GM12873 (cell line): ENCODE results near the gene KCNK7.

Source experiments
- TF ChIP-seq, protein P1 (sequence below): IDR thresholded peaks from 2 replicates; pipeline ENCODE4 v1.5.1; 2012; ENCODE audit warnings: low read depth, mild to moderate bottlenecking, moderate library complexity, low read length, control low read depth; ENCODE audit not compliant: insufficient read depth; ENCODE audit errors: missing control alignments

The KCNK7 gene

DNA sequence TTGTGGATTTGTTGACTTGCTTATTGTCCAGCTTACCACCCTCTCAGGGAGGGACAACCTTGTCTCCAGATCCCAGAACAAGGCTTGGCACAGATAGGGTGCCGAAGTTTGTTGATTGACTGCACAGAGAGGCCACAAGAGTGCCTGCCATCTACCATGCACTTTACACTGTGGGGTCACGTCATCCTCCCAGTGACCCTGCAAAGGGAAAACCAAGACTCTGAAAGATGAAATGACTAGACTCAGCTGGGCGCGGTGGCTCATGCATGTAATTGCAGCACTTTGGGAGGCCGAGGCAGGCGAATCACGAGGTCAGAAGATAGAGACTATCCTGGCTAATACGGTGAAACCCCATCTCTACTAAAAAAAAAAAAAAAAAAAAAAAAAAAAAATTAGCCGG, 32.8 kb downstream of the KCNK7 start:
- TF ChIP-seq, protein P1, sequence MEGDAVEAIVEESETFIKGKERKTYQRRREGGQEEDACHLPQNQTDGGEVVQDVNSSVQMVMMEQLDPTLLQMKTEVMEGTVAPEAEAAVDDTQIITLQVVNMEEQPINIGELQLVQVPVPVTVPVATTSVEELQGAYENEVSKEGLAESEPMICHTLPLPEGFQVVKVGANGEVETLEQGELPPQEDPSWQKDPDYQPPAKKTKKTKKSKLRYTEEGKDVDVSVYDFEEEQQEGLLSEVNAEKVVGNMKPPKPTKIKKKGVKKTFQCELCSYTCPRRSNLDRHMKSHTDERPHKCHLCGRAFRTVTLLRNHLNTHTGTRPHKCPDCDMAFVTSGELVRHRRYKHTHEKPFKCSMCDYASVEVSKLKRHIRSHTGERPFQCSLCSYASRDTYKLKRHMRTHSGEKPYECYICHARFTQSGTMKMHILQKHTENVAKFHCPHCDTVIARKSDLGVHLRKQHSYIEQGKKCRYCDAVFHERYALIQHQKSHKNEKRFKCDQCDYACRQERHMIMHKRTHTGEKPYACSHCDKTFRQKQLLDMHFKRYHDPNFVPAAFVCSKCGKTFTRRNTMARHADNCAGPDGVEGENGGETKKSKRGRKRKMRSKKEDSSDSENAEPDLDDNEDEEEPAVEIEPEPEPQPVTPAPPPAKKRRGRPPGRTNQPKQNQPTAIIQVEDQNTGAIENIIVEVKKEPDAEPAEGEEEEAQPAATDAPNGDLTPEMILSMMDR = no peak

DNA sequence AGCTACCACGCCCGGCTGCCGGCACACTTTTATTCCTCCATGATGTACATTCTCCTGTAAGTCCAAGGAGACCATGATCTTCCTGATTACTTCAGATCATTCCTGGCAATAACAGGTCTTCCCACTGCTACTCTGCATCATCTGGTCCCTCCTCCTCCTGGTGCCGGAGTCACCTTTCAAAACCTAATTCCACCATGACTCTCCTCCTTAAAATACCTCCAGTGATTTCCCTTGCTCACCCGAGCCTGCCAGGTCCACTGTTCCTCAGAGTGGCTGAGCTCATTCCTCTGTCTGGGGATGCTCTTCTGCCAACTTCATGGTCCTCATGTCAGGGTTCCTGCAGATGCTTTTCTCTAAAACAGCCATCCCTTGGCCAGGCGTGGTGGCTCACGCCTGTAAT, 33.6 kb downstream of the KCNK7 start:
- TF ChIP-seq, protein P1 = no peak

DNA sequence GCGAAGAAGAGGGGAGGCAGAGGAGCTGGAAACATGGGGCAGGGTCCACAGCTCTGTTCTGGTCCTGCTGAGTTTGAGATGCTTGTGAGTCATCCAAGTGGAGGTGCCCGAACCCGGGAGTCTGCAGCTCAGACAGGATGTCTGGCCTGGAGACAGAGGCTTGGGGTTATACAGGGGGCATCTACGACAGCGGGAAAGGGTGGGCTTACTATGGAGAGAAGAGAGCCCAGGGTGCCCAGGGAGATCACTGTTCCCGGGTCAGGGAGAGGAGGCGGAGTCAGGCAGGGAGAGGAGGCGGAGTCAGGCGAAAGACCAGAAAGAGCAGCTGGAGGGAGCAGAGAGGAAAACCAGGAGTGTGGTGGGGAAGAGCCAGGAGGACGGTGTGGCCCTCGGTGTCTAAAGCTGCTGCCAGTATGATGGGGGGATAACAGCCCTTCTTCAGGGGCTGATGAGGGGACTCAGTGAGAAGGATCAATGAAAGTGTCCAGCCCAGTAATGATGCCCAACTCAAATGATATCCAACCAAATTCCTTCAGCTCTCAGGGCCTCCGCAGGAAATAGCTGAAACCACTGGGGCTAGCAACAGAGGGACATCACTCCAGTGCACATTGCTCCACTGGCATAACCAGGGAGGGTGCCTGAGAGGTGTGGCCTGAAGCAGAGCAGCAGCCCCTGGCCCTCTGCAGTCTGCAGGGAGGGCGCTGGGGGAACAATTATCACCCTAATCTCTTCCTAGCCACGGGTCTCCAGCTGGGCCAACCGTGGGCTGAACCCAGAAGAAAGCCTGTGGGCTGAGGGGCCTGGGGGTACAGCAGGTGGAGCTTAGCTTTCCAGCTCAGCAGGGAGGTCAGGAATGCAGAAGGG, 34.8 kb downstream of the KCNK7 start:
- TF ChIP-seq, protein P1 = no peak

DNA sequence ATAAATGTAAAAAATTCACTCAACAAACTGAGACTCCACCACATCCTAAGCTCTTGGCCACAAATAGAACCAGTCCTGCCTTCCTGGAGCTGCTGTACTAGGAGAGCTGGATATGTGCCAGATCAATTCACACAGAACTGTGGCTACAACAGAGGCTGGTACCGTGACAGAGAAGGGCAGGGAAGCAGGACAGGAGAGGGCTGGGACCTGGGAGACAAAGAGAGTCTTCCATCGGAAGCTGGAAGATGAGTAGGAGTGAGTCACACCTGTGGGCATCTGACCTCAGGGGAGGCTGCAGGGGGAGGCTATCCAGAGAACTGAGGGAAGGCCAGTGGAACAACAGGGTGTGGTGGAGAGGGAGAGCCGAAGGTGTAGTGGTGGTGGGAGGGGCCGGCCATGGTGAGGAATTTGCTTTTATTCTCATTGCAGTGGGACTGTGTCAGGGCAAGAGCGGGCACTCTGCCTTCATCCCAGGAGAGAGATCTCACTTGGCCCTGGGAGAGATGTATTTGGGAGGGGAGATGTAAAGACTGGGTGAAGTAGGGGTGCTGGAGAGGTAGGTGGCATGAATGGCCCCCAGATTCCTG, 35.6 kb downstream of the KCNK7 start:
- TF ChIP-seq, protein P1 = no peak

DNA sequence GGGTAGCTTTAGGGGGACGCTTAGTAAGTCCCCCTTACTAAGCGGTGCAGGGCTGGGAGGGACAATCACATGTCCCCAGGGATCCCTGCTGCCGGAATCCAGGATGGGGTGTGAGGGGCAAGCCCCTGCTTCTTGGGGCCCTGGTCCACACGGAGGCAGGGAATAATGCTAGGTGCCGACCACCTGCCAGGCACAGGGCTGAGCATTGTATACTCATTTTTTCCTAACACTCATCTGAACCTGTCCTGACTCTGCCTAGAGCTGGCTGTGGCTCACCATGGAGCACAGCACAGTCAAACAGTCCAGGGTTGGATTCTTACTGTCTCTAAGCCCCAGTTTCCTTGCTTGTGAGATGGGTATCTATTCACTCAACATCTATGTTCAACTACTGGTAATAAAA, 36.1 kb downstream of the KCNK7 start:
- TF ChIP-seq, protein P1 = no peak

DNA sequence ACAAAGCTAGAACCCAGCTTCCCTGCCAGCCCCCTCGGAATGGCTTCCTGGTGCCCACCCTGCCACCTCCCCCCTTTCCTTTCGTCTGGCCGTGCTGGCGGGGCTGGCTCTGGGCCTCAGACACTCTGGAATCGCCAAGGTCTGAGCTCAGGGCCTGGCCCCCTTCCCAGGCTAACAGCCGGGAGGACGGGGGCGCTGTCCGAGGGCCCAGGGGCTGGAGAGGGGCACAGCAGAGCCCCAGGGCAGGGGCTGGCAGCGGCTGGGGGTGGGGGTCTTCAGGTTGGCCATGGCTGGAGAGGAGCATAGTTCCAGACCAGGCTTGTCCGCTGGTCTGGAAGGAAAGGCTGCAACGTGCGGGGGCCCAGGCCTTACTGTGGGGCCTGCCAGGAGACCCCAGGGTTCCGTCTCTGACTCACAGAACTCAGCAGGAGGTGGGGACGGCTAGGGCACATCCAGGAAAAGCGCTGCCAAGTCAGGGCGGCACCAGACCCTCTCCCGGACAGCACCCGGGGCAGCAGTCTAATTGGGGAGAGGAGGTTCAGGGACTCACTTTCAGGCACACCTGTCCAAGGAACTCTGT, 36.6 kb downstream of the KCNK7 start:
- TF ChIP-seq, protein P1 = no peak

DNA sequence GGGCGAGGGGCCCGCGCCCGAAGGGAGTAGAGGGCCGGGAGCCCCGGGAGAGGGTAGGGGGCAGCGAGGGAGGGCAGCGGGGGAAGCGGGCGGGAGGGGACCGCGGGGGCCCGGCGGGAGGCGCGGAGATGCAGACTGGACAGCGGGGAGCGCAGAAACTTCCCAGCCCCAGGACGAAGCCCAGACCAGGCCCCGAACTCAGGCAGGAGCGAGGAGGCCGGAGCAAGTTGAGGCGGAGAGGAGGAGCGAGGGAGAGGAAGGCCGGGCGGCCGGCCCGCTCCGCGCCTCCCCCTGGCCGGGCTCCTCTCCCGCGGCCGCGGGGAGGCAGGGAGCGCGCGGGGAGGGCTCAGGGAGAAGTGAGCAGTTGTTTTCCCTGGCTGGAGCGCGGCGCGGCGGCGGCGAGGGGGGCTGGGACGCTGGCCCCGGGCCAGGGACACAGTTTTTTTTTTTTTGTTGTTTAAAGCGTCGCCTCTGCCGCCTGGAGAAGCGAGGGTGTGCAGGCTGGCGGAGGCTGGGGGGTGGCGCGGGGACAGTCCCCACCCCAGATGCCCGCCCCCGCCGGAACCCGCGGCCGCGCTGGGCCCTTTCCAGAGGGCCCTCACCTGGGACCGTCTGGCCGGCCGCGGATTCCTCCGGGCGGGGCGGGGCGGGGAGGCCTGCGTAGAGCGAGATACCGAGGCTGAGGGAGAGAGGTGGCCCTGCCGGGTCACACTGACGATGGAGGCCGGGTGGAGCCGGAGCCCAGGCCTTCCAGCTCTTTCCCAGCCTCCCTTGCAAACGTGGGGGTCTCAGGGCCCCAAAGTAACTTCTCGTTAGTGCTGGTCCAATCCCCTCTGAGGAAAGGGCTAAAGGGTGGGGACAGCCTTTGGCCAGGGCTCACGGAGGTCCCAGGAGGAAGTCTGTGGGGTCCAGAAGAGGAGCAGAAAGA, 37.3 kb downstream of the KCNK7 start, which contains the start of gene LTBP3:
Gene LTBP3, minus strand, starts transcription at position 358 of the 928 bp plus-strand sequence. CDS start 400 bp downstream, outside the sequence.
- TF ChIP-seq, protein P1 = no peak
